SU-DHL-6 (cell line): ENCODE data around the gene ZNF335.

Experiments
- H2AFZ ChIP-seq: fragments of 200-600 bp; sonication (generic); 2 replicates; pipeline ENCODE4 v1.6.1; 2014; ENCODE audit warnings: low read depth, mild to moderate bottlenecking, moderate library complexity, mixed read lengths, antibody characterized with exemption, low read length; ENCODE audit not compliant: severe bottlenecking
- H3F3A ChIP-seq: fragments of 200-600 bp; shearing (Covaris generic); 2 replicates; pipeline ENCODE4 v1.6.0; 2016; ENCODE audit warnings: antibody characterized with exemption, mild to moderate bottlenecking; ENCODE audit not compliant: insufficient read depth
- H3K27ac ChIP-seq: fragments of 200-600 bp; sonication (generic); 2 replicates; pipeline ENCODE4 v1.5.1; 2016; ENCODE audit warnings: low read depth, mild to moderate bottlenecking, low read length, moderate library complexity, mixed read lengths
- H3K27me3 ChIP-seq: fragments of 200-600 bp; sonication (generic), shearing (Covaris generic); 2 replicates; pipeline ENCODE4 v1.6.0; 2014; ENCODE audit warnings: mild to moderate bottlenecking, low read length
- H3K36me3 ChIP-seq: fragments of 200-600 bp; sonication (generic); 2 replicates; pipeline ENCODE4 v1.6.1; 2014; ENCODE audit warnings: mild to moderate bottlenecking, low read length, mixed read lengths
- H3K4me2 ChIP-seq: fragments of 300-600, 200-600 bp; shearing (Covaris generic), sonication (generic); 2 replicates; pipeline ENCODE4 v1.6.0; 2014; ENCODE audit warnings: low read length, low read depth, mild to moderate bottlenecking; ENCODE audit not compliant: poor library complexity, severe bottlenecking
- H3K4me3 ChIP-seq: fragments of 200-600 bp; sonication (generic); 2 replicates; pipeline ENCODE4 v1.5.1; 2014; ENCODE audit warnings: antibody characterized with exemption, low read length, mild to moderate bottlenecking, mixed read lengths; ENCODE audit not compliant: insufficient read depth, poor library complexity, severe bottlenecking
- H3K79me2 ChIP-seq: fragments of 200-600 bp; sonication (generic); 2 replicates; pipeline ENCODE4 v1.6.1; 2014; ENCODE audit warnings: mild to moderate bottlenecking, low read length, moderate library complexity; ENCODE audit not compliant: insufficient read depth
- H3K9ac ChIP-seq: fragments of 200-600 bp; sonication (generic); 2 replicates; pipeline ENCODE4 v1.7.0; 2014; ENCODE audit warnings: mild to moderate bottlenecking, low read length
- H3K9me2 ChIP-seq: fragments of 200-600 bp; sonication (generic); replicated peaks from 2 replicates; pipeline ENCODE4 v1.6.1; 2014; ENCODE audit warnings: low read length; ENCODE audit not compliant: insufficient read depth
- H3K9me3 ChIP-seq: fragments of 200-600 bp; sonication (generic); 2 replicates; pipeline ENCODE4 v1.6.1; 2014; ENCODE audit warnings: low read length, mixed read lengths; ENCODE audit not compliant: insufficient read depth
- H4K20me1 ChIP-seq: fragments of 200-600 bp; sonication (generic); 2 replicates; pipeline ENCODE4 v1.6.1; 2014; ENCODE audit warnings: low read depth, mild to moderate bottlenecking, antibody characterized with exemption, low read length, moderate library complexity, mixed read lengths
- CTCF ChIP-seq: fragments of 200-600 bp; sonication (generic); IDR thresholded peaks from one replicate; pipeline ENCODE4 v1.5.1; 2017; ENCODE audit warnings: antibody characterized with exemption, mild to moderate bottlenecking, low read length, moderate library complexity; ENCODE audit not compliant: insufficient read depth, poor library complexity, severe bottlenecking
- EZH2phosphoT487 ChIP-seq: fragments of 200-600 bp; sonication (generic), shearing (Covaris generic); conservative IDR thresholded peaks from 2 replicates; pipeline ENCODE4 v1.6.1; 2018; ENCODE audit warnings: mild to moderate bottlenecking, antibody characterized with exemption, low read length, moderate library complexity, mixed read lengths

The ZNF335 gene

GRCh38 chr20:46000262-46000996 lies 28.4 kb upstream of the ZNF335 start:
- Histone ChIP-seq H3K27ac (no peak overlapping the region), H3K9ac (no peak overlapping the region), H3K36me3 (no peaks in the 10 kb centered on the region), H3K27me3 (no peaks in the 10 kb centered on the region), H3F3A (no peaks in the 10 kb centered on the region), H3K9me2 (no peaks in the 10 kb centered on the region), H3K79me2 (no peaks in the 10 kb centered on the region), H2AFZ (no peak overlapping the region), H3K9me3 (no peaks in the 10 kb centered on the region), H3K4me2 (no peak overlapping the region), H3K4me3 (no peak overlapping the region), H4K20me1 (no peaks in the 10 kb centered on the region)
- TF ChIP-seq EZH2phosphoT487 (no peak), CTCF (no peak)

- Histone ChIP-seq H3K36me3 (no peaks in the 10 kb centered on the region), H3K79me2 (no peaks in the 10 kb centered on the region), H4K20me1 (no peaks in the 10 kb centered on the region), H2AFZ (no peak overlapping the region), H3K27ac (no peak overlapping the region), H3K9me3 (no peaks in the 10 kb centered on the region), H3K9ac (no peak overlapping the region), H3F3A (no peaks in the 10 kb centered on the region), H3K4me3 (no peak overlapping the region), H3K9me2 (no peaks in the 10 kb centered on the region), H3K27me3 (no peaks in the 10 kb centered on the region), H3K4me2 (no peak overlapping the region)
- no peak for TF ChIP-seq EZH2phosphoT487
- TF ChIP-seq CTCF: no peak
These were observed 27.7 kb upstream of the ZNF335 start for GRCh38 chr20:45999557-46000261.

GRCh38 chr20:45998761-45999160 lies 26.8 kb upstream of the ZNF335 start:
- H3K9me3 ChIP-seq: no peaks in the 10 kb centered on the region
- no peak overlapping the region for H2AFZ ChIP-seq
- H3K27me3 ChIP-seq: no peaks in the 10 kb centered on the region
- no peak overlapping the region for H3K27ac ChIP-seq
- H3K4me3 ChIP-seq: no peak overlapping the region
- H3F3A ChIP-seq: no peaks in the 10 kb centered on the region
- H3K36me3 ChIP-seq: no peaks in the 10 kb centered on the region
- H3K79me2 ChIP-seq: no peaks in the 10 kb centered on the region
- no peaks in the 10 kb centered on the region for H3K9me2 ChIP-seq
- no peaks in the 10 kb centered on the region for H4K20me1 ChIP-seq
- no peak overlapping the region for H3K4me2 ChIP-seq
- TF ChIP-seq CTCF (no peak), EZH2phosphoT487 (no peak)
- H3K9ac ChIP-seq: no peak overlapping the region
